GM13976 (cell line): ENCODE measurements around the gene TMEM81.

Experiments used
- DNase-seq: peaks from one replicate; pipeline ENCODE4 v3.0.0; 2012; ENCODE audit warnings: low spot score
- CTCF ChIP-seq: IDR thresholded peaks from 2 replicates; pipeline ENCODE4 v1.5.1; 2012; ENCODE audit warnings: borderline replicate concordance, mild to moderate bottlenecking; ENCODE audit not compliant: insufficient read depth; ENCODE audit errors: extremely low read depth, missing control alignments, control extremely low read depth
- in situ Hi-C: fragments of 300-500 bp; cut with MboI; formaldehyde crosslinking; loops from one replicate; pipeline ENCODE4 v1.12.0; 2022; ENCODE audit warnings: low sequenced_read_pairs, mixed read lengths, inconsistent platforms; ENCODE audit not compliant: unreplicated experiment

The TMEM81 gene

GRCh38 chr1:205053296-205053695 lies 31.0 kb downstream of the TMEM81 start:
- DNase-seq, result no peak
- TF ChIP-seq CTCF, result no peak
- in situ Hi-C loops, result no loop called here

DNA sequence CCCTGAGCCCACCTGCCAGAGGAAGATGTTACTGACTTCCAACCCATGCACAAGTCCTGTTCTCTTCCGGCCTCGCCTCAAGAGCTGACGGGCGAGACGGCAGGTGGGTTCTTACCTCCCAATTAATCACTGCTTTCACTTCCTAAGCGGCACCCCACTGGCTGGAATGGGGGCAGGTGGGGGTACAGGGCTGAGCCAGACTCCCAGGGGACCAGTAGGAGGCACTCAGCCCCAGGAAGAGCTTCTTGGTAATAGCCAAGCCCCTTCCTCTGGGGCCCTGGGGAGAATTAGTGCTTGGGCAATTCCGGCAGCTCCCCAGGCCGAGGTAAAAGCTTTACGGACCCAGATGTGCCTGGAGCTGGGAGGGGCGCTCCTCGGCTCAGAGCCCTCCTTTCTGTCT lies 31.6 kb downstream of the TMEM81 start:
- DNase-seq, result no peak
- no peak for TF ChIP-seq CTCF
- in situ Hi-C loops, result no loop called here

GRCh38 chr1:205049479-205049878 lies 34.8 kb downstream of the TMEM81 start:
- in situ Hi-C loops, result no loop called here
- no peak for DNase-seq
- TF ChIP-seq CTCF, result no peak

DNA sequence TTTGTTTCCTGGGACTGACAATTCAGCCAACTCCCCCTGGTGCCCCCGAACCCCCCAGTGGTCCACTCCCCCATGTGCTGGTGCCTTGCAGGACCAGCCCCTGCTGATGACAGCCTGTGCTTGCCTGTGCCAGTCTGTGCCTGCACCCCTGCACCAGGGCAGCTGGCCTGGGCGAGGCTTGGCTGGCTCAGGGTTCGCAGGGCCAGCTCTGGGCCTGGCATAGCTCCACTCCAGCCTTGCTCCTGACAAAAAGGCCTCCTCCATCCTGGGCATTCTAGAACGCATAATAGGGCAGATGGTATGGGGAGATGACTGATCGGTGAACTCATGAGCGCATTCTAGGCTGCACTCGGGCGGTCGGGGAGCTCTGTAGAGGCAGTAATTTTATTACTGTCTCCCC lies 35.9 kb downstream of the TMEM81 start:
- in situ Hi-C loops, result no loop called here
- no peak for DNase-seq
- no peak for TF ChIP-seq CTCF

DNA sequence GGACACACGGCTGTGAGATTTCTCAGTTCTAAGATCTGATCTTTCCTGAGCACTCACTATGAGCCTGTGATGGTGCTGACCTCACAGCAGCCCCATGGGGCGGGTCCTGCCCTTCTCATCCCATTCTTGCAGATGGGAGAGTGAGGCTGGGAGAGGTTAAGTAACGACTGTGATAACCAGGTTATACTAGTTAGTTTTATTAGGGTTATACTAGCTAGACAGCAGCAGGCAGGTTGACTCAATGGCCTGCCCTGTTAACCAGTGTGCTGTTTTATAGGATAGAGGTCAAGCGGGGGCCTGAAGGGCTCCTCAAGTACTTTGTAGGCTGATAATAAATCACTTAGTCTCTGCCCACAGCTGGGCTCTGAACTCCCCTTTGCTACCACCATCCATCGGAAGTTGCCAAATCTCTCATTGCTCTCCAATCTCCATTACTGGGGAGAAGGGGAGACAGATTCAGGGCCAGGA lies 36.5 kb downstream of the TMEM81 start:
- no peak for DNase-seq
- no peak for TF ChIP-seq CTCF
- in situ Hi-C loops, result no loop called here

GRCh38 chr1:205046870-205047269 lies 37.4 kb downstream of the TMEM81 start:
- DNase-seq, result no peak
- in situ Hi-C loops, result no loop called here
- no peak for TF ChIP-seq CTCF

GRCh38 chr1:205045146-205045545 lies 39.1 kb downstream of the TMEM81 start:
- in situ Hi-C loops, result no loop called here
- DNase-seq, result no peak
- TF ChIP-seq CTCF, result no peak
